ENCODE results near the gene SLC37A1. TPM values are rescaled to one million over a fixed set of nuclear protein-coding genes. Genes with fewer than 3 reads are reported as not detected.
A peak's percentile ranks its signal among the peaks of the same experiment; 100 is the strongest.

SLC37A1 gene
- total RNA-seq, 1 experiment from 2014 or later: 38.3 TPM

GRCh38 chr21:42539931-42540343 lies 26.3 kb downstream of the SLC37A1 start:
- CTCF ChIA-PET: no interaction called here
- TF ChIP-seq EZH2 (IDR thresholded peaks at IDR 0.05; ENCODE audit: low read length, unreplicated experiment): no peak
- TF ChIP-seq, protein P1, sequence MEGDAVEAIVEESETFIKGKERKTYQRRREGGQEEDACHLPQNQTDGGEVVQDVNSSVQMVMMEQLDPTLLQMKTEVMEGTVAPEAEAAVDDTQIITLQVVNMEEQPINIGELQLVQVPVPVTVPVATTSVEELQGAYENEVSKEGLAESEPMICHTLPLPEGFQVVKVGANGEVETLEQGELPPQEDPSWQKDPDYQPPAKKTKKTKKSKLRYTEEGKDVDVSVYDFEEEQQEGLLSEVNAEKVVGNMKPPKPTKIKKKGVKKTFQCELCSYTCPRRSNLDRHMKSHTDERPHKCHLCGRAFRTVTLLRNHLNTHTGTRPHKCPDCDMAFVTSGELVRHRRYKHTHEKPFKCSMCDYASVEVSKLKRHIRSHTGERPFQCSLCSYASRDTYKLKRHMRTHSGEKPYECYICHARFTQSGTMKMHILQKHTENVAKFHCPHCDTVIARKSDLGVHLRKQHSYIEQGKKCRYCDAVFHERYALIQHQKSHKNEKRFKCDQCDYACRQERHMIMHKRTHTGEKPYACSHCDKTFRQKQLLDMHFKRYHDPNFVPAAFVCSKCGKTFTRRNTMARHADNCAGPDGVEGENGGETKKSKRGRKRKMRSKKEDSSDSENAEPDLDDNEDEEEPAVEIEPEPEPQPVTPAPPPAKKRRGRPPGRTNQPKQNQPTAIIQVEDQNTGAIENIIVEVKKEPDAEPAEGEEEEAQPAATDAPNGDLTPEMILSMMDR (conservative IDR thresholded peaks at IDR 0.05; ENCODE audit: low read depth, low read length): peak; percentile 33
- no peak for ATAC-seq
- Histone ChIP-seq H3K4me1 (ENCODE audit: insufficient read depth, low read length) (no peaks in the 10 kb centered on the region), H2AFZ (ENCODE audit: low read length) (no peak overlapping the region), H3K9me2 (replicated peaks; ENCODE audit: low read length) (no peaks in the 10 kb centered on the region), H3F3A (ENCODE audit: low read length, unreplicated experiment) (no peaks in the 10 kb centered on the region), H3K9me3 (ENCODE audit: low read length) (no peaks in the 10 kb centered on the region), H3K27me3 (ENCODE audit: low read length) (no peaks in the 10 kb centered on the region), H3K4me2 (ENCODE audit: low read length) (no peak overlapping the region), H4K20me1 (ENCODE audit: low read length) (no peaks in the 10 kb centered on the region), H3K9ac (ENCODE audit: low read length) (no peak overlapping the region), H3K4me3 (ENCODE audit: low read length) (no peak overlapping the region), H3K36me3 (ENCODE audit: low read depth, low read length) (peaks cover 18% of the 10 kb centered on the region; the same call in 1 of the 2 replicates), H3K27ac (ENCODE audit: low read length) (no peak overlapping the region), H3K79me2 (ENCODE audit: low read length) (no peaks in the 10 kb centered on the region)
- POLR2A ChIA-PET (ENCODE audit: unreplicated experiment): no interaction called here
- intact Hi-C loops (cut with micrococcal nuclease): no loop called here
- DNase-seq: no peak
- BruUV-seq (replicated peaks): no TSS peak

DNA sequence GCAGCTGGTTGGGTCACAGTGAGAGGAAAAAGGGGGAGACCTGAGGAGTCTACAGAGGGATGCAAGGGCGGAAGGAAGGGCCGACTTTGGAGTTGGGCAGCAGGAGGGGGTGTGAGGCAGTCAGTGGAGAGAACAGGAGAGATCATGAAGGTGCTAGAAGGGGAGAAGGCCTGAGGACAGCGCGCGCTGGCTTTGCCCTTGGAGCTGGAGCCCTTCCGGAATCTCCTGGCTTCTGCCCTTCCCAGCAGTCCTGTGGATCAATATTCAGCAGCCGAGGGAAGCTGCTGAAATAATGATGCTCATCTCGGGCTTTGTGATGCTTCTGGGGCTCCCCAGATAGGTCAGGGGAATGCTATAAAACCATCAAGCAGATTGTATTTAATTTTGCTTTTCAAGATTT lies 26.7 kb downstream of the SLC37A1 start:
- no peak overlapping the region for H2AFZ ChIP-seq (ENCODE audit: low read length)
- TF ChIP-seq EZH2 (IDR thresholded peaks at IDR 0.05; ENCODE audit: low read length, unreplicated experiment) (no peak), EZH2phosphoT487 (IDR thresholded peaks at IDR 0.05; ENCODE audit: borderline replicate concordance, low read length) (no peak)
- TF ChIP-seq, protein P1 (conservative IDR thresholded peaks at IDR 0.05; ENCODE audit: low read depth, low read length): no peak
- ATAC-seq (no peak), DNase-seq (no peak)
- POLR2A ChIA-PET (ENCODE audit: unreplicated experiment): no interaction called here
- H3K4me2 ChIP-seq (ENCODE audit: low read length): no peak overlapping the region
- H3K27ac ChIP-seq (ENCODE audit: low read length): no peak overlapping the region
- H3K36me3 ChIP-seq (ENCODE audit: low read depth, low read length): peaks cover 16% of the 10 kb centered on the region; the same call in 1 of the 2 replicates
- no peak overlapping the region for H3K4me3 ChIP-seq (ENCODE audit: low read length)
- no peaks in the 10 kb centered on the region for H3K79me2 ChIP-seq (ENCODE audit: low read length)
- H3F3A ChIP-seq (ENCODE audit: low read length, unreplicated experiment): no peaks in the 10 kb centered on the region
- no peaks in the 10 kb centered on the region for H4K20me1 ChIP-seq (ENCODE audit: low read length)
- H3K4me1 ChIP-seq (ENCODE audit: insufficient read depth, low read length): no peaks in the 10 kb centered on the region
- intact Hi-C loops (cut with micrococcal nuclease): no loop called here
- no TSS peak for BruUV-seq (replicated peaks)
- no peaks in the 10 kb centered on the region for H3K27me3 ChIP-seq (ENCODE audit: low read length)
- CTCF ChIA-PET: no interaction called here
- no peak overlapping the region for H3K9ac ChIP-seq (ENCODE audit: low read length)
- H3K9me3 ChIP-seq (ENCODE audit: low read length): no peaks in the 10 kb centered on the region
- H3K9me2 ChIP-seq (replicated peaks; ENCODE audit: low read length): no peaks in the 10 kb centered on the region

DNA sequence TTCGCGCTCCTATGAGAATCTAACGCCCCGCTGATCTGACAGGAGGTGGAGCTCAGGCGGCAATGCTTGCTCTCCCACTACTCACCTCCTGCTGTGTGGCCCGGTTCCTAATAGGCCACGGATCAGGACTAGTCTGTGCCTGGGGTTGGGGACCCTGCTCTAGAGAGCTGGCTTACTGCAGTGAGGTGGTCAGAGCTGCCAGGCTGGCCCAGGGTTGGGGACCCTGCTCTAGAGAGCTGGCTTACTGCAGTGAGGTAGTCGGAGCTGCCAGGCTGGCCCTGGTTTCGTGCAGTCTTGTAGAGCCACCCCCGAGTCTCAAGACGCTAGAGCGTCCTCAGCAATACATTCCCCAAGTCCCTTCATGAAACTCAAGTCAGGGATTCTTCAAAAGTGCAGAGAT lies 27.5 kb downstream of the SLC37A1 start:
- Histone ChIP-seq H3K27me3 (ENCODE audit: low read length) (no peaks in the 10 kb centered on the region), H3K4me3 (ENCODE audit: low read length) (no peak overlapping the region), H3K36me3 (ENCODE audit: low read depth, low read length) (peaks cover 11% of the 10 kb centered on the region; the same call in 1 of the 2 replicates), H3K27ac (ENCODE audit: low read length) (no peak overlapping the region), H3K9me2 (replicated peaks; ENCODE audit: low read length) (no peaks in the 10 kb centered on the region), H2AFZ (ENCODE audit: low read length) (no peak overlapping the region), H3F3A (ENCODE audit: low read length, unreplicated experiment) (no peaks in the 10 kb centered on the region), H3K9me3 (ENCODE audit: low read length) (no peaks in the 10 kb centered on the region), H3K4me1 (ENCODE audit: insufficient read depth, low read length) (no peaks in the 10 kb centered on the region), H3K9ac (ENCODE audit: low read length) (no peak overlapping the region), H4K20me1 (ENCODE audit: low read length) (no peaks in the 10 kb centered on the region), H3K4me2 (ENCODE audit: low read length) (no peak overlapping the region), H3K79me2 (ENCODE audit: low read length) (no peaks in the 10 kb centered on the region)
- ATAC-seq (no peak), DNase-seq (no peak)
- BruUV-seq (replicated peaks): no TSS peak
- ChIA-PET POLR2A (ENCODE audit: unreplicated experiment) (no interaction called here), CTCF (no interaction called here)
- TF ChIP-seq EZH2phosphoT487 (IDR thresholded peaks at IDR 0.05; ENCODE audit: borderline replicate concordance, low read length) (no peak), EZH2 (IDR thresholded peaks at IDR 0.05; ENCODE audit: low read length, unreplicated experiment) (no peak)
- TF ChIP-seq, protein P1 (conservative IDR thresholded peaks at IDR 0.05; ENCODE audit: low read depth, low read length): no peak
- intact Hi-C loops (cut with micrococcal nuclease): no loop called here
